HUES48 (cell line): ENCODE measurements around the gene DLG2.

Experiments
- H3K27ac ChIP-seq: one replicate; pipeline ENCODE4 v1.7.0; 2013; ENCODE audit warnings: low read depth, low read length, inconsistent platforms
- H3K27me3 ChIP-seq: 2 replicates; pipeline ENCODE4 v1.6.1; 2013; ENCODE audit warnings: mild to moderate bottlenecking, low read length; ENCODE audit not compliant: control insufficient read depth, insufficient read depth
- H3K36me3 ChIP-seq: 2 replicates; pipeline ENCODE4 v1.6.1; 2013; ENCODE audit warnings: low read length; ENCODE audit not compliant: control insufficient read depth, insufficient read depth
- H3K4me1 ChIP-seq: 2 replicates; pipeline ENCODE4 v1.6.1; 2013; ENCODE audit warnings: mild to moderate bottlenecking, low read length; ENCODE audit not compliant: control insufficient read depth, insufficient read depth
- H3K4me3 ChIP-seq: 2 replicates; pipeline ENCODE4 v1.5.1; 2013; ENCODE audit warnings: mild to moderate bottlenecking, low read depth, low read length
- H3K9ac ChIP-seq: 2 replicates; pipeline ENCODE4 v1.6.1; 2013; ENCODE audit warnings: mild to moderate bottlenecking, low read depth, low read length, moderate library complexity
- H3K9me3 ChIP-seq: 2 replicates; pipeline ENCODE4 v1.6.1; 2013; ENCODE audit warnings: low read length; ENCODE audit not compliant: control insufficient read depth, insufficient read depth

DLG2 gene

GRCh38 chr11:84628871-84629620 is 998.1 kb downstream of the DLG2 start:
- H3K9me3 ChIP-seq, result no peaks in the 10 kb centered on the region
- no peaks in the 10 kb centered on the region for H3K4me1 ChIP-seq

GRCh38 chr11:84626256-84626655 is 1000.9 kb downstream of the DLG2 start:
- Histone ChIP-seq H3K4me3 (no peak overlapping the region), H3K4me1 (no peaks in the 10 kb centered on the region), H3K36me3 (no peaks in the 10 kb centered on the region), H3K27me3 (no peaks in the 10 kb centered on the region), H3K27ac (no peak overlapping the region), H3K9ac (no peak overlapping the region), H3K9me3 (no peaks in the 10 kb centered on the region)

More at GRCh38 chr11:84628871-84629620, 998.1 kb downstream of the DLG2 start:
- Histone ChIP-seq H3K36me3 (no peaks in the 10 kb centered on the region), H3K27ac (no peak overlapping the region), H3K4me3 (no peak overlapping the region), H3K9ac (no peak overlapping the region), H3K27me3 (no peaks in the 10 kb centered on the region)

- Histone ChIP-seq H3K27me3 (no peaks in the 10 kb centered on the region), H3K9ac (no peak overlapping the region), H3K4me1 (no peaks in the 10 kb centered on the region), H3K36me3 (no peaks in the 10 kb centered on the region), H3K4me3 (no peak overlapping the region), H3K9me3 (no peaks in the 10 kb centered on the region), H3K27ac (no peak overlapping the region)
These were observed 1014.5 kb downstream of the DLG2 start for GRCh38 chr11:84612645-84613044.

- H3K36me3 ChIP-seq, result no peaks in the 10 kb centered on the region
These were observed 1018.3 kb downstream of the DLG2 start for GRCh38 chr11:84608837-84609196.

GRCh38 chr11:84607975-84608836 is 1018.9 kb downstream of the DLG2 start:
- Histone ChIP-seq H3K36me3 (no peaks in the 10 kb centered on the region), H3K27ac (no peak overlapping the region), H3K27me3 (no peaks in the 10 kb centered on the region), H3K9me3 (no peaks in the 10 kb centered on the region), H3K4me1 (no peaks in the 10 kb centered on the region; the same call in 1 of the 2 replicates), H3K9ac (no peak overlapping the region), H3K4me3 (no peak overlapping the region)

More at GRCh38 chr11:84608837-84609196, 1018.3 kb downstream of the DLG2 start:
- no peak overlapping the region for H3K4me3 ChIP-seq
- no peaks in the 10 kb centered on the region; the same call in 1 of the 2 replicates for H3K4me1 ChIP-seq
- no peak overlapping the region for H3K9ac ChIP-seq
- H3K27ac ChIP-seq, result no peak overlapping the region
- no peaks in the 10 kb centered on the region for H3K27me3 ChIP-seq
- no peaks in the 10 kb centered on the region for H3K9me3 ChIP-seq

- H3K4me3 ChIP-seq, result no peak overlapping the region
- H3K9ac ChIP-seq, result no peak overlapping the region
- H3K36me3 ChIP-seq, result no peaks in the 10 kb centered on the region
- H3K4me1 ChIP-seq, result peaks cover 10% of the 10 kb centered on the region; the same call in 1 of the 2 replicates
- H3K27me3 ChIP-seq, result no peaks in the 10 kb centered on the region
- no peaks in the 10 kb centered on the region for H3K9me3 ChIP-seq
- H3K27ac ChIP-seq, result no peak overlapping the region
These were observed 1032.5 kb downstream of the DLG2 start for GRCh38 chr11:84594602-84595001.

GRCh38 chr11:84590106-84590505 is 1037.0 kb downstream of the DLG2 start:
- Histone ChIP-seq H3K27ac (no peak overlapping the region), H3K9me3 (no peaks in the 10 kb centered on the region), H3K9ac (no peak overlapping the region), H3K4me1 (0 out of 2 replicates have a peak, but pooled peaks cover 8% of the 10 kb centered on the region), H3K4me3 (no peak overlapping the region), H3K27me3 (no peaks in the 10 kb centered on the region), H3K36me3 (no peaks in the 10 kb centered on the region)

GRCh38 chr11:84588131-84588829 is 1038.9 kb downstream of the DLG2 start:
- Histone ChIP-seq H3K4me1 (0 out of 2 replicates have a peak, but pooled peaks cover 8% of the 10 kb centered on the region), H3K9me3 (no peaks in the 10 kb centered on the region), H3K27ac (no peak overlapping the region), H3K9ac (no peak overlapping the region), H3K36me3 (no peaks in the 10 kb centered on the region), H3K4me3 (no peak overlapping the region), H3K27me3 (no peaks in the 10 kb centered on the region)

- H3K27me3 ChIP-seq, result no peaks in the 10 kb centered on the region
These were observed 1044.0 kb downstream of the DLG2 start for GRCh38 chr11:84583106-84583505.

GRCh38 chr11:84581083-84581482 is 1046.1 kb downstream of the DLG2 start:
- peaks cover 9% of the 10 kb centered on the region; the same call in 1 of the 2 replicates for H3K9me3 ChIP-seq
- H3K4me1 ChIP-seq, result peaks cover 7% of the 10 kb centered on the region
- no peaks in the 10 kb centered on the region for H3K27me3 ChIP-seq
- H3K9ac ChIP-seq, result no peak overlapping the region
- H3K27ac ChIP-seq, result no peak overlapping the region
- no peaks in the 10 kb centered on the region for H3K36me3 ChIP-seq
- no peak overlapping the region for H3K4me3 ChIP-seq

More at GRCh38 chr11:84583106-84583505, 1044.0 kb downstream of the DLG2 start:
- Histone ChIP-seq H3K4me1 (peaks cover 7% of the 10 kb centered on the region), H3K27ac (no peak overlapping the region), H3K9me3 (0 out of 2 replicates have a peak, but pooled peaks cover 4% of the 10 kb centered on the region), H3K36me3 (no peaks in the 10 kb centered on the region), H3K9ac (no peak overlapping the region), H3K4me3 (no peak overlapping the region)
